Activated CD4-positive, alpha-beta T cell treated with anti-CD3 and anti-CD28 coated beads, Interleukin-2, amount 10 ng/mL, durations not matched to agents 24 days and 14 days (primary cell): ENCODE results near the gene PIK3R3. TPM values are rescaled to one million over a fixed set of nuclear protein-coding genes. Genes with fewer than 3 reads are reported as not detected.
A peak's percentile ranks its signal among the peaks of the same experiment; 100 is the strongest.

Source experiments
- DNase-seq: peaks from one replicate; pipeline ENCODE4 v3.0.0; 2022
- H3K27ac Mint-ChIP-seq: one replicate; pipeline ENCODE4 v1.8.0; 2022; ENCODE audit warnings: mild to moderate bottlenecking, mixed read lengths
- H3K27me3 Mint-ChIP-seq: one replicate; pipeline ENCODE4 v1.8.0; 2022; ENCODE audit warnings: mixed read lengths
- H3K36me3 Mint-ChIP-seq: one replicate; pipeline ENCODE4 v1.8.0; 2022; ENCODE audit warnings: low read depth, mild to moderate bottlenecking, mixed read lengths
- H3K4me1 Mint-ChIP-seq: one replicate; pipeline ENCODE4 v1.8.0; 2021; ENCODE audit warnings: mixed read lengths
- H3K4me3 Mint-ChIP-seq: one replicate; pipeline ENCODE4 v1.8.0; 2022; ENCODE audit warnings: mild to moderate bottlenecking, moderate library complexity, mixed read lengths
- H3K9me3 Mint-ChIP-seq: one replicate; pipeline ENCODE4 v1.8.0; 2021; ENCODE audit warnings: mixed read lengths
- intact Hi-C: fragments of 100-400 bp; cut with micrococcal nuclease; formaldehyde crosslinking; loops from one replicate; pipeline ENCODE4 v1.15.1; 2023
- total RNA-seq: library from RNA; stranded (reverse); gene quantifications from 2 replicates; pipeline ENCODE4 v1.2.3, GENCODE V29; 2022

PIK3R3 gene
- total RNA-seq, 1 donor from 2014 or later: 2.4 TPM

GRCh38 chr1:46134660-46135331, 2.4 kb upstream of the PIK3R3 start:
- intact Hi-C loops: no loop called here
- no peak overlapping the region for H3K27ac Mint-ChIP-seq
- peaks cover 26% of the 10 kb centered on the region for H3K4me1 Mint-ChIP-seq
- no peak overlapping the region for H3K4me3 Mint-ChIP-seq
- H3K36me3 Mint-ChIP-seq: peaks cover 2% of the 10 kb centered on the region
- DNase-seq: no peak
- peaks cover 55% of the 10 kb centered on the region for H3K27me3 Mint-ChIP-seq
- no peaks in the 10 kb centered on the region for H3K9me3 Mint-ChIP-seq

GRCh38 chr1:46133781-46134350, 1.4 kb upstream of the PIK3R3 start:
- Mint-ChIP-seq H3K36me3 (peaks cover 2% of the 10 kb centered on the region), H3K4me3 (peak overlapping the region; percentile 98), H3K27ac (no peak overlapping the region), H3K4me1 (peaks cover 26% of the 10 kb centered on the region), H3K9me3 (no peaks in the 10 kb centered on the region), H3K27me3 (peaks cover 63% of the 10 kb centered on the region)
- DNase-seq: no peak
- intact Hi-C loops: loop anchor here (2.0 kb wide), 1 partner anchor 71 kb away; no protein-coding TSS in a partner anchor

- Mint-ChIP-seq H3K4me1 (peaks cover 26% of the 10 kb centered on the region), H3K9me3 (no peaks in the 10 kb centered on the region), H3K27ac (peak overlapping the region; percentile 98), H3K27me3 (peaks cover 65% of the 10 kb centered on the region), H3K4me3 (peak overlapping the region; percentile 98), H3K36me3 (peaks cover 2% of the 10 kb centered on the region)
- intact Hi-C loops: loop anchor here (2.0 kb wide), 1 partner anchor 70 kb away; no protein-coding TSS in a partner anchor
- DNase-seq: no peak
Measured at GRCh38 chr1:46133181-46133658, 791 bp upstream of the PIK3R3 start.

GRCh38 chr1:46131712-46132528, 509 bp downstream of the PIK3R3 start:
- Mint-ChIP-seq H3K4me3 (peak overlapping the region; percentile 98), H3K27me3 (peaks cover 67% of the 10 kb centered on the region), H3K36me3 (peaks cover 2% of the 10 kb centered on the region), H3K4me1 (peaks cover 26% of the 10 kb centered on the region), H3K9me3 (no peaks in the 10 kb centered on the region), H3K27ac (peak overlapping the region; percentile 69)
- DNase-seq: peak; percentile 72
- intact Hi-C loops: loop anchor here (2.0 kb wide), 1 partner anchor 69 kb away; no protein-coding TSS in a partner anchor

GRCh38 chr1:46131093-46131492, 1.3 kb downstream of the PIK3R3 start:
- H3K9me3 Mint-ChIP-seq: no peaks in the 10 kb centered on the region
- H3K36me3 Mint-ChIP-seq: peaks cover 2% of the 10 kb centered on the region
- no peak for DNase-seq
- H3K27me3 Mint-ChIP-seq: peaks cover 60% of the 10 kb centered on the region
- peaks cover 26% of the 10 kb centered on the region for H3K4me1 Mint-ChIP-seq
- intact Hi-C loops: no loop called here
- H3K27ac Mint-ChIP-seq: peak overlapping the region; percentile 28
- peak overlapping the region; percentile 98 for H3K4me3 Mint-ChIP-seq

- Mint-ChIP-seq H3K4me3 (no peak overlapping the region), H3K36me3 (peaks cover 2% of the 10 kb centered on the region), H3K9me3 (no peaks in the 10 kb centered on the region), H3K27ac (no peak overlapping the region), H3K27me3 (peaks cover 59% of the 10 kb centered on the region), H3K4me1 (peaks cover 26% of the 10 kb centered on the region)
- DNase-seq: no peak
- intact Hi-C loops: no loop called here
Measured at GRCh38 chr1:46130606-46131005, 1.8 kb downstream of the PIK3R3 start.

- intact Hi-C loops: no loop called here
- Mint-ChIP-seq H3K4me3 (no peak overlapping the region), H3K36me3 (peaks cover 2% of the 10 kb centered on the region), H3K9me3 (no peaks in the 10 kb centered on the region), H3K27ac (no peak overlapping the region), H3K4me1 (peaks cover 26% of the 10 kb centered on the region), H3K27me3 (peaks cover 57% of the 10 kb centered on the region)
- no peak for DNase-seq
Measured at GRCh38 chr1:46130121-46130520, 2.3 kb downstream of the PIK3R3 start.

GRCh38 chr1:46128344-46128743, 4.1 kb downstream of the PIK3R3 start:
- no peak overlapping the region for H3K4me3 Mint-ChIP-seq
- no peak for DNase-seq
- H3K27ac Mint-ChIP-seq: no peak overlapping the region
- no peaks in the 10 kb centered on the region for H3K9me3 Mint-ChIP-seq
- intact Hi-C loops: no loop called here
- H3K27me3 Mint-ChIP-seq: peaks cover 45% of the 10 kb centered on the region
- peaks cover 16% of the 10 kb centered on the region for H3K4me1 Mint-ChIP-seq
- peaks cover 2% of the 10 kb centered on the region for H3K36me3 Mint-ChIP-seq

GRCh38 chr1:46118856-46119255, 13.6 kb downstream of the PIK3R3 start:
- H3K36me3 Mint-ChIP-seq: no peaks in the 10 kb centered on the region
- intact Hi-C loops: no loop called here
- H3K4me1 Mint-ChIP-seq: peaks cover 4% of the 10 kb centered on the region
- DNase-seq: no peak
- H3K9me3 Mint-ChIP-seq: no peaks in the 10 kb centered on the region
- H3K27ac Mint-ChIP-seq: no peak overlapping the region
- no peaks in the 10 kb centered on the region for H3K27me3 Mint-ChIP-seq
- no peak overlapping the region for H3K4me3 Mint-ChIP-seq

- H3K27ac Mint-ChIP-seq: no peak overlapping the region
- no peaks in the 10 kb centered on the region for H3K27me3 Mint-ChIP-seq
- H3K4me3 Mint-ChIP-seq: no peak overlapping the region
- DNase-seq: no peak
- intact Hi-C loops: no loop called here
- peaks cover 4% of the 10 kb centered on the region for H3K4me1 Mint-ChIP-seq
- no peaks in the 10 kb centered on the region for H3K9me3 Mint-ChIP-seq
- no peaks in the 10 kb centered on the region for H3K36me3 Mint-ChIP-seq
Measured at GRCh38 chr1:46117810-46118494, 14.5 kb downstream of the PIK3R3 start.

GRCh38 chr1:46114925-46115603, 17.4 kb downstream of the PIK3R3 start:
- Mint-ChIP-seq H3K4me1 (peaks cover 4% of the 10 kb centered on the region), H3K27me3 (no peaks in the 10 kb centered on the region)
- intact Hi-C loops: no loop called here

GRCh38 chr1:46113948-46114347, 18.5 kb downstream of the PIK3R3 start:
- no peak overlapping the region for H3K27ac Mint-ChIP-seq
- no peaks in the 10 kb centered on the region for H3K36me3 Mint-ChIP-seq
- intact Hi-C loops: no loop called here
- no peaks in the 10 kb centered on the region for H3K9me3 Mint-ChIP-seq
- no peak overlapping the region for H3K4me3 Mint-ChIP-seq
- no peak for DNase-seq
- H3K4me1 Mint-ChIP-seq: peaks cover 4% of the 10 kb centered on the region
- H3K27me3 Mint-ChIP-seq: peaks cover 2% of the 10 kb centered on the region

More at GRCh38 chr1:46114925-46115603, 17.4 kb downstream of the PIK3R3 start:
- Mint-ChIP-seq H3K4me3 (no peak overlapping the region), H3K36me3 (no peaks in the 10 kb centered on the region), H3K9me3 (no peaks in the 10 kb centered on the region), H3K27ac (no peak overlapping the region)
- no peak for DNase-seq

- Mint-ChIP-seq H3K27ac (no peak overlapping the region), H3K27me3 (peaks cover 7% of the 10 kb centered on the region), H3K36me3 (no peaks in the 10 kb centered on the region), H3K4me3 (no peak overlapping the region), H3K9me3 (no peaks in the 10 kb centered on the region), H3K4me1 (peaks cover 4% of the 10 kb centered on the region)
- intact Hi-C loops: no loop called here
- DNase-seq: no peak
Measured at GRCh38 chr1:46112108-46112507, 20.3 kb downstream of the PIK3R3 start.
